Mononuclear cell (primary cell): ENCODE measurements around the gene TEKT2. TPM values are rescaled to one million over a fixed set of nuclear protein-coding genes. Genes with fewer than 3 reads are reported as not detected.

Experiments used
- H3K27me3 ChIP-seq: 2 replicates; pipeline ENCODE4 v1.6.0; 2011; ENCODE audit warnings: low read length, control low read depth; ENCODE audit not compliant: insufficient read depth
- H3K4me1 ChIP-seq: 2 replicates; pipeline ENCODE4 v1.5.1; 2011; ENCODE audit warnings: mild to moderate bottlenecking, low read length, control low read depth; ENCODE audit not compliant: insufficient read depth
- H3K4me3 ChIP-seq: 2 replicates; pipeline ENCODE4 v1.5.1; 2011; ENCODE audit warnings: mild to moderate bottlenecking, low read length, moderate library complexity
- H3K9me3 ChIP-seq: 2 replicates; pipeline ENCODE4 v1.5.1; 2011; ENCODE audit warnings: low read depth, mild to moderate bottlenecking, control low read depth, low read length
- total RNA-seq: library from RNA; depleted of rRNA; stranded (reverse); fragments of >200 nt; gene quantifications from one replicate; pipeline ENCODE4 v1.2.3, GENCODE V29; 2012

The TEKT2 gene
- total RNA-seq, result 0.10 TPM

- Histone ChIP-seq H3K27me3 (peaks cover 12% of the 10 kb centered on the region), H3K4me3 (no peak within 1 kb of the TSS), H3K4me1 (peaks cover 14% of the 10 kb centered on the region), H3K9me3 (no peaks in the 10 kb centered on the region)
These were observed at the start of gene TEKT2 for GRCh38 chr1:36083635-36084496. TEKT2 (plus strand) TSS chr1:36084094; CDS start chr1:36084922, 828 bp downstream.

GRCh38 chr1:36034692-36035091 lies 49.2 kb upstream of the TEKT2 start:
- Histone ChIP-seq H3K4me3 (no peak overlapping the region), H3K4me1 (peaks cover 22% of the 10 kb centered on the region), H3K27me3 (no peaks in the 10 kb centered on the region), H3K9me3 (no peaks in the 10 kb centered on the region)

GRCh38 chr1:36035154-36035553 lies 48.7 kb upstream of the TEKT2 start:
- H3K9me3 ChIP-seq, result no peaks in the 10 kb centered on the region
- peaks cover 22% of the 10 kb centered on the region for H3K4me1 ChIP-seq
- H3K27me3 ChIP-seq, result no peaks in the 10 kb centered on the region
- no peak overlapping the region for H3K4me3 ChIP-seq

GRCh38 chr1:36040238-36040637 lies 43.7 kb upstream of the TEKT2 start:
- Histone ChIP-seq H3K4me3 (no peak overlapping the region), H3K4me1 (peaks cover 9% of the 10 kb centered on the region), H3K9me3 (no peaks in the 10 kb centered on the region), H3K27me3 (no peaks in the 10 kb centered on the region)

- H3K27me3 ChIP-seq, result no peaks in the 10 kb centered on the region
- H3K9me3 ChIP-seq, result no peaks in the 10 kb centered on the region
- H3K4me3 ChIP-seq, result no peak overlapping the region
- H3K4me1 ChIP-seq, result peaks cover 6% of the 10 kb centered on the region
These were observed 32.1 kb upstream of the TEKT2 start for GRCh38 chr1:36051821-36052220.

GRCh38 chr1:36053978-36054377 lies 29.9 kb upstream of the TEKT2 start:
- Histone ChIP-seq H3K4me1 (peaks cover 6% of the 10 kb centered on the region), H3K4me3 (no peak overlapping the region), H3K9me3 (no peaks in the 10 kb centered on the region), H3K27me3 (no peaks in the 10 kb centered on the region)

- no peaks in the 10 kb centered on the region for H3K9me3 ChIP-seq
- H3K27me3 ChIP-seq, result no peaks in the 10 kb centered on the region
- H3K4me1 ChIP-seq, result peaks cover 6% of the 10 kb centered on the region
- no peak overlapping the region for H3K4me3 ChIP-seq
These were observed 28.2 kb upstream of the TEKT2 start for GRCh38 chr1:36055706-36056105.

GRCh38 chr1:36062315-36062714 lies 21.6 kb upstream of the TEKT2 start:
- no peaks in the 10 kb centered on the region for H3K4me1 ChIP-seq
- H3K27me3 ChIP-seq, result no peaks in the 10 kb centered on the region
- no peak overlapping the region for H3K4me3 ChIP-seq
- no peaks in the 10 kb centered on the region for H3K9me3 ChIP-seq

GRCh38 chr1:36067871-36068270 lies 16.0 kb upstream of the TEKT2 start:
- Histone ChIP-seq H3K9me3 (no peaks in the 10 kb centered on the region), H3K4me1 (no peaks in the 10 kb centered on the region), H3K4me3 (no peak overlapping the region), H3K27me3 (no peaks in the 10 kb centered on the region)

- Histone ChIP-seq H3K9me3 (no peaks in the 10 kb centered on the region), H3K4me1 (no peaks in the 10 kb centered on the region), H3K4me3 (no peak overlapping the region), H3K27me3 (no peaks in the 10 kb centered on the region)
These were observed 15.0 kb upstream of the TEKT2 start for GRCh38 chr1:36068866-36069265.

- peaks cover 13% of the 10 kb centered on the region for H3K4me1 ChIP-seq
- no peaks in the 10 kb centered on the region for H3K27me3 ChIP-seq
- no peak overlapping the region for H3K4me3 ChIP-seq
- no peaks in the 10 kb centered on the region for H3K9me3 ChIP-seq
These were observed 13.5 kb upstream of the TEKT2 start for GRCh38 chr1:36070349-36070748.

GRCh38 chr1:36076979-36077573 lies 6.8 kb upstream of the TEKT2 start:
- Histone ChIP-seq H3K4me3 (no peak overlapping the region), H3K27me3 (no peaks in the 10 kb centered on the region), H3K4me1 (peaks cover 13% of the 10 kb centered on the region), H3K9me3 (no peaks in the 10 kb centered on the region)

GRCh38 chr1:36080236-36080635 lies 3.7 kb upstream of the TEKT2 start:
- peaks cover 9% of the 10 kb centered on the region for H3K4me1 ChIP-seq
- H3K4me3 ChIP-seq, result no peak overlapping the region
- H3K9me3 ChIP-seq, result no peaks in the 10 kb centered on the region

GRCh38 chr1:36080801-36081200 lies 3.1 kb upstream of the TEKT2 start:
- peaks cover 12% of the 10 kb centered on the region for H3K27me3 ChIP-seq
- no peaks in the 10 kb centered on the region for H3K9me3 ChIP-seq
- H3K4me1 ChIP-seq, result peaks cover 8% of the 10 kb centered on the region
- H3K4me3 ChIP-seq, result no peak overlapping the region

More at GRCh38 chr1:36080236-36080635, 3.7 kb upstream of the TEKT2 start:
- H3K27me3 ChIP-seq, result peaks cover 12% of the 10 kb centered on the region

GRCh38 chr1:36081926-36082485 lies 1.9 kb upstream of the TEKT2 start:
- peaks cover 8% of the 10 kb centered on the region for H3K4me1 ChIP-seq
- peaks cover 12% of the 10 kb centered on the region for H3K27me3 ChIP-seq
- no peaks in the 10 kb centered on the region for H3K9me3 ChIP-seq
- no peak overlapping the region for H3K4me3 ChIP-seq
